ENCODE results near the gene SIK2. TPM values are rescaled to one million over a fixed set of nuclear protein-coding genes. Genes with fewer than 3 reads are reported as not detected.

Gene SIK2
- total and polyA plus RNA-seq, 2 donors = 4.5 to 5.3 TPM

DNA sequence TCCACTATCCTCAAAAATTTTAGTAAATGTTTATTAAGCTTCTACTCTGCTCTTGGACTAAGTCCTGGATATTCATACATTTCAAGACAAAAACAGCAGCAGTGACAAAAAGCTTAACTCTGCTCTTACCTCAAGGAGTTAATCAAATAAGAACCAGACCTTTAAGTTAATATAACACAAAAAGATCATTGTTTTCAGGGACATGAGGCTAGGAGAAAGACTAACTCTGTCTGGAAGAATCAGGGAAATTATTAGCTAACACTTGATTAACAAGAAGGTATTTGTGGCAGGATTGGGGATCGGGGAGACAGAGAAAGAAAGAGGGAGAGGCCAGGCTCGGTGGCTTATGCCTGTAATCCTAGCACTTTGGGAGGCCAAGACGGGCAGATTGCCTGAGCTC, 89.5 kb downstream of the SIK2 start:
- H3K27me3 ChIP-seq (ENCODE audit: control insufficient read depth in 2 of 2, insufficient read depth in 1 of 2, low read length in 1 of 2) = no peaks in the 10 kb centered on the region
- WGBS = 94% methylated on average over 3 of the region's 3 CpGs
- no peak for DNase-seq (ENCODE audit: low read depth in 6 of 9, low spot score in 9 of 9)
- no peak overlapping the region for H3K27ac ChIP-seq (ENCODE audit: low read depth in 1 of 2, low read length in 1 of 2)
- peaks cover 8 to 18% of the 10 kb centered on the region in 2 donors for H3K36me3 ChIP-seq (ENCODE audit: control insufficient read depth in 2 of 2, insufficient read depth in 2 of 2, low read length in 1 of 2)
- H3K4me1 ChIP-seq (ENCODE audit: control insufficient read depth in 2 of 2, insufficient read depth in 2 of 2, low read length in 2 of 2) = no peaks in the 10 kb centered on the region
- no peaks in the 10 kb centered on the region for H3K9me3 ChIP-seq (ENCODE audit: control insufficient read depth in 2 of 2, insufficient read depth in 1 of 2, low read length in 1 of 2)
- H3K4me3 ChIP-seq (ENCODE audit: low read length in 2 of 2) = no peak overlapping the region

DNA sequence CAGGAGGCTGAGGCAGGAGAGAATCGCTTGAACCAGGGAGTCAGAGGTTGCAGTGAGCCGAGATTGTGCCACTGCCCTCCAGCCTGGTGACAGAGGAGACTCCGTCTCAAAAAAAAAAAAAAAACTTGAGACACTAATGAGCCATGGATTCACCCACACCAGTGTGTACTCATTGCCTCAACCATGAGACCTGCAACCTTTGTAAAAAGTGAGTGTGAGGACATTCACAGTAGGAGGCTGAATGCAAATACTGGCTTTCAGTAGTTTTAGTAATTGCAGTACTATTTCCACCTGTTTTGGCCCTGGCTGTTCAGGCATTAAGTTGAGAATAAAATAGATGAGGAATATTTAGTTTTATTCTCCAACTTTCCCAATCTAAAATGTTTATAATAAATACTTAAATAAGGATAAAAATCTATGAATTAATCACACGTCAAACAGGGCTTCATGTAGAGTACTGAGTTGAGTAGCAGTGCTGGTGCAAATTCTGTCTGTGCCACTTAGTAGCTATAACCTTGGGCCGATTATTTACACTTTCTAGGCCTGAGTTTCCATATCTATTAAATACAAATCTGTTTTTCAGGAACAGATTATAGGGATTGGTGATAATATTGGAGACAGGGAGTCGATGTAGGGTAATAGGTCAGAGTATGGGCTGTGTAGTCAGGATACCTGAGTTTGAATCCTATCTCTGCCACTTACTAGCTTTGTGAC, 91.1 kb downstream of the SIK2 start:
- H3K4me3 ChIP-seq (ENCODE audit: low read length in 2 of 2) = no peak overlapping the region
- WGBS = 98% methylated on average over 6 of the region's 6 CpGs
- no peaks in the 10 kb centered on the region for H3K27me3 ChIP-seq (ENCODE audit: control insufficient read depth in 2 of 2, insufficient read depth in 1 of 2, low read length in 1 of 2)
- H3K27ac ChIP-seq (ENCODE audit: low read depth in 1 of 2, low read length in 1 of 2) = no peak overlapping the region
- H3K4me1 ChIP-seq (ENCODE audit: control insufficient read depth in 2 of 2, insufficient read depth in 2 of 2, low read length in 2 of 2) = no peaks in the 10 kb centered on the region
- H3K9me3 ChIP-seq (ENCODE audit: control insufficient read depth in 2 of 2, insufficient read depth in 1 of 2, low read length in 1 of 2) = no peaks in the 10 kb centered on the region
- no peak for DNase-seq (ENCODE audit: low read depth in 6 of 9, low spot score in 9 of 9)
- peaks cover 3 to 11% of the 10 kb centered on the region in 2 donors for H3K36me3 ChIP-seq (ENCODE audit: control insufficient read depth in 2 of 2, insufficient read depth in 2 of 2, low read length in 1 of 2)

DNA sequence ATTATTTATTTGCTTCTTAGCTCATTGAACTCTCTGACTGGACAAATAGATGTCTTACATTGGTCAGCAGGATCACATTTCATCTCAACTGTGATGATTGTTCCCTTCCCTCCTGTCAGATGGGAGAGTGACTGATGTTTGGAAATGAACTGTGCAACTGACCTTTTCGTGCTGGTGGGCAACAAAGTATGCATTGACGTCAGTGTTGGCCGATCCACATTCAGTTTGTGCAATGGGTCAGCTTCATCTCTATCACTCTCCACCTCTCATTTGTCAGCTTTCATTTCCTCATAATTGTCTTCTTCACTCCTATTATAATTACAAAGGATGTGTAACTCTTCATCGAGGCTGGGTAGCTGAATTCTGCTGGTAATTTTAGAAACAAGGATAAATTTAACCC, 92.6 kb downstream of the SIK2 start:
- no peaks in the 10 kb centered on the region for H3K27me3 ChIP-seq (ENCODE audit: control insufficient read depth in 2 of 2, insufficient read depth in 1 of 2, low read length in 1 of 2)
- H3K4me1 ChIP-seq (ENCODE audit: control insufficient read depth in 2 of 2, insufficient read depth in 2 of 2, low read length in 2 of 2) = no peaks in the 10 kb centered on the region
- H3K4me3 ChIP-seq (ENCODE audit: low read length in 2 of 2) = no peak overlapping the region
- H3K36me3 ChIP-seq (ENCODE audit: control insufficient read depth in 2 of 2, insufficient read depth in 2 of 2, low read length in 1 of 2) = peaks cover 3 to 4% of the 10 kb centered on the region in 2 donors
- WGBS = 96% methylated on average over 4 of the region's 4 CpGs
- no peak for DNase-seq (ENCODE audit: low read depth in 6 of 9, low spot score in 9 of 9)
- H3K27ac ChIP-seq (ENCODE audit: low read depth in 1 of 2, low read length in 1 of 2) = no peak overlapping the region
- H3K9me3 ChIP-seq (ENCODE audit: control insufficient read depth in 2 of 2, insufficient read depth in 1 of 2, low read length in 1 of 2) = no peaks in the 10 kb centered on the region

DNA sequence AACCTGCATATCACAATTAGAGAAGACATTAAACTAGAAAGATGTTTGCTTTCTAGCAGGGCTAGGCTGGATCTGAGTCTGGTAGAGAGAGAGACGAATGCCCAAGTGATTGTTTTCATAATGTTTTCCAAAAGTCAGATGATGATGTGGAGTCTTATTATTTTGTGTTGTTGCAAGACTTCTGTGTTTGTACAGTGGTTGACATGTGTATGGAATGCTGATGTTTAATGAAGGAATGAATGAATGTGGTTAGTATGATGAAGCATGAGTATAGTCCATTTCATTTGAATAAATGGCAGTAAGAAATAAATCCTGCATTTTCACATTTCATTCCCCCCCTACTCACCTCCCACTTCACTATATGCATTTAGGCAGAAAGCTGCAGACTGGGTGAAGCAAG, 94.3 kb downstream of the SIK2 start:
- no peak for DNase-seq (ENCODE audit: low read depth in 6 of 9, low spot score in 9 of 9)
- H3K27ac ChIP-seq (ENCODE audit: low read depth in 1 of 2, low read length in 1 of 2) = no peak overlapping the region
- H3K4me3 ChIP-seq (ENCODE audit: low read length in 2 of 2) = no peak overlapping the region
- no peaks in the 10 kb centered on the region for H3K4me1 ChIP-seq (ENCODE audit: control insufficient read depth in 2 of 2, insufficient read depth in 2 of 2, low read length in 2 of 2)
- no peaks in the 10 kb centered on the region for H3K9me3 ChIP-seq (ENCODE audit: control insufficient read depth in 2 of 2, insufficient read depth in 1 of 2, low read length in 1 of 2)
- peaks cover 1 to 6% of the 10 kb centered on the region in 2 donors for H3K36me3 ChIP-seq (ENCODE audit: control insufficient read depth in 2 of 2, insufficient read depth in 2 of 2, low read length in 1 of 2)
- H3K27me3 ChIP-seq (ENCODE audit: control insufficient read depth in 2 of 2, insufficient read depth in 1 of 2, low read length in 1 of 2) = no peaks in the 10 kb centered on the region
- 93% methylated on average over 1 of the region's 1 CpG for WGBS

DNA sequence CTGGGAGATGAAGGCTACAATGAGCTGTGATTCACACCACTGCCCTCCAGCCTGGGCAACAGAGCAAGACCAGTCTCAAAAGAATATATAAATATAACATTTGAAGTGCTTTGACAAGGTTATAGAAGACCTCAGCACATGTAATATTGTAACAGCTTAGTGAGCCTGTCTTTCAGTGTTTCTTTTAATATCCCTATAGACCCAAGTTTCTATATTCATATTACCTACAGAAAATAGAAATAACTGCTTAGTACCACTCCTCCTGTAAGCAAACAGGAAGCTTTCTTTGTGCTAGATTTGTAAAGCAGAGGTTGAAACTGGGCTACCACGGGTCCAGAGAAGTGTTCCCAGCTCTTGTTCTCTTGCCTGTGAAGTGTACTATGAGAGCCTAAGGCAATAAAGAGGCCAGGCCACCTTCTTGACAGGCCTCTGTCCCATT, 95.7 kb downstream of the SIK2 start:
- no peaks in the 10 kb centered on the region for H3K4me1 ChIP-seq (ENCODE audit: control insufficient read depth in 2 of 2, insufficient read depth in 2 of 2, low read length in 2 of 2)
- no peaks in the 10 kb centered on the region for H3K9me3 ChIP-seq (ENCODE audit: control insufficient read depth in 2 of 2, insufficient read depth in 1 of 2, low read length in 1 of 2)
- H3K4me3 ChIP-seq (ENCODE audit: low read length in 2 of 2) = no peak overlapping the region
- WGBS = 99% methylated on average over 1 of the region's 1 CpG
- H3K36me3 ChIP-seq (ENCODE audit: control insufficient read depth in 2 of 2, insufficient read depth in 2 of 2, low read length in 1 of 2) = peaks cover 5 to 7% of the 10 kb centered on the region in 2 donors
- H3K27me3 ChIP-seq (ENCODE audit: control insufficient read depth in 2 of 2, insufficient read depth in 1 of 2, low read length in 1 of 2) = no peaks in the 10 kb centered on the region
- DNase-seq (ENCODE audit: low read depth in 6 of 9, low spot score in 9 of 9) = no peak
- H3K27ac ChIP-seq (ENCODE audit: low read depth in 1 of 2, low read length in 1 of 2) = no peak overlapping the region

DNA sequence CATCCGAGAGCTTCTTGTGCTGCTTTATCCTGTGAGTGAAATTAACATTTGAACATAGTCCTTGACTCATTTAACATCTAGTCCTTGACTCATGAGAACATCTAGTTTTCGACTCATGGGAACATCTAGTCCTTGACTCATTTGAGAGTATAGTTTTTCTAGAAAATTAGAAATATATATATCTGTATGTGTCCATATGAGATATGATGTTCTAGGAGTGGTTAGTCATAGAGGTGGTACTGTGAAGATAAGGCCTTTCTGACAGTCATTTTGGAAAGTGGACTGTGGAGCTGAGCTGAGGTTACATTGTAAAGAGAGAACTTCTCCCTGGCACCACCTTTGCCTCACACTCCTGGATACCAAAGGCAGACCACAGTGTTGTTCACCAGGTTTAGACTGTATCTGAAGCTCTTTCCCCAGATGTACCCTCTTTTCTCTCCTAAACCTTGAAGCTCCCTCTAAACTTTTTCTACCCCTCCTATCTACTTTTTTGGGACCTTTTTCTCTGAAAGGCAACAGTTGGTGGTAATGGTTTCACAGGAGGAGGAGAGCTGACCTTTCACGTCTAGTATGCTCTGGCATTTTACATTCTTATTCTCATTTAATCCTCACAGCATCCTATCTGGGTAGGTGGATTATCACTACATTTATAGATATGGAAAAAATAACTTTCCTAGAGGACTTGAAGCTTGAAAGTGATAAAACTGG, 96.8 kb downstream of the SIK2 start:
- Histone ChIP-seq H3K27me3 (ENCODE audit: control insufficient read depth in 2 of 2, insufficient read depth in 1 of 2, low read length in 1 of 2) (no peaks in the 10 kb centered on the region), H3K27ac (ENCODE audit: low read depth in 1 of 2, low read length in 1 of 2) (no peak overlapping the region), H3K4me3 (ENCODE audit: low read length in 2 of 2) (no peak overlapping the region), H3K9me3 (ENCODE audit: control insufficient read depth in 2 of 2, insufficient read depth in 1 of 2, low read length in 1 of 2) (no peaks in the 10 kb centered on the region), H3K36me3 (ENCODE audit: control insufficient read depth in 2 of 2, insufficient read depth in 2 of 2, low read length in 1 of 2) (peaks cover 12 to 15% of the 10 kb centered on the region in 2 donors), H3K4me1 (ENCODE audit: control insufficient read depth in 2 of 2, insufficient read depth in 2 of 2, low read length in 2 of 2) (no peaks in the 10 kb centered on the region)
- no peak for DNase-seq (ENCODE audit: low read depth in 6 of 9, low spot score in 9 of 9)
- WGBS = 97% methylated on average over 3 of the region's 3 CpGs

DNA sequence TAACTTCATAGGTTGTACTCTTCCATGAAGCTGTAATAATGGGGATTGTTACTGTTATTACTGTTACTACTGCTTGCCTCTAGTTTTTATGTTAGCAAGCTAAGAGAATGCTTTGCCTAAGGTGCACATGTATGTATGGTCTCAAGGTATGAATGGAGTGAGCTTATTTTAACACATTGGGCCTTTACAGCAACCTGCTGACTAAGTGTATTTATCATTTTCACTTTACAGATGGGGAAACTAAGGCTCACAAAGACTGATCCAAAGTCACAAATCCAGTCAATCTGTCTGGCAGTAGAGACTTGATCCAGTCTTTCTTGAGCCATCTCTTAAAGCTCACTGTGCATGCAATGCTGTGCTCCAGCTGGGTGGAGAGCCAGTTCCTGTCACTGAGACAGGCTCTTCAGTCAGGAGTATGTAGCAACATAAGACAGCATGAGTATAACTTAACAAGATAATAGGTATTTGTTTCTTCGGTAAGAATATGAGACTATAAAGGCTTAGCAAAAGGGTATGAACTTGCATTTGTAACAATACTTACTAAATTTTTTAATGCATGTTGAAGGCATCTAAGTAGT, 97.4 kb downstream of the SIK2 start:
- Histone ChIP-seq H3K4me1 (ENCODE audit: control insufficient read depth in 2 of 2, insufficient read depth in 2 of 2, low read length in 2 of 2) (no peaks in the 10 kb centered on the region), H3K27ac (ENCODE audit: low read depth in 1 of 2, low read length in 1 of 2) (no peak overlapping the region), H3K27me3 (ENCODE audit: control insufficient read depth in 2 of 2, insufficient read depth in 1 of 2, low read length in 1 of 2) (no peaks in the 10 kb centered on the region), H3K36me3 (ENCODE audit: control insufficient read depth in 2 of 2, insufficient read depth in 2 of 2, low read length in 1 of 2) (peaks cover 17 to 21% of the 10 kb centered on the region in 2 donors), H3K9me3 (ENCODE audit: control insufficient read depth in 2 of 2, insufficient read depth in 1 of 2, low read length in 1 of 2) (no peaks in the 10 kb centered on the region), H3K4me3 (ENCODE audit: low read length in 2 of 2) (no peak overlapping the region)
- 100% methylated on average over 1 of the region's 1 CpG for WGBS
- DNase-seq (ENCODE audit: low read depth in 6 of 9, low spot score in 9 of 9) = no peak

DNA sequence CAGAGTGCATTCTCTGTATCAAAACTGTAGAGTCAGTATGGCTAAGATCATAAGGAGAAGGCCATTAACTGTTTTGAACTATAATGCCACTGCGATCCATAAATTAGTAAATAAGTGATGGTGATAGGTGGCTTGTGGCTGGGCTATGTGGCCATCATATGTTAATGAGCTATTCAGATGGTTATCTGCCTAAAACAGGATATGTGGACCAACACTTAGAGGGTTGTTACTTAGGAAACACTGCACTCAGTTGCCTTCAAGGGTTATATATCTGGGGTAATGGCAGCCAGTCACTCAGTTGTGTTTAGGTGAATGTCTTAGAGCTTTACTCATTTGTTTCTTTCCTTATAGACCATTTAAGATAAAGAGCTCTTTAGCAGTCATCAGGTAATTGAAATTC, 97.9 kb downstream of the SIK2 start:
- Histone ChIP-seq H3K4me1 (ENCODE audit: control insufficient read depth in 2 of 2, insufficient read depth in 2 of 2, low read length in 2 of 2) (no peaks in the 10 kb centered on the region), H3K9me3 (ENCODE audit: control insufficient read depth in 2 of 2, insufficient read depth in 1 of 2, low read length in 1 of 2) (no peaks in the 10 kb centered on the region), H3K27ac (ENCODE audit: low read depth in 1 of 2, low read length in 1 of 2) (no peak overlapping the region), H3K4me3 (ENCODE audit: low read length in 2 of 2) (no peak overlapping the region), H3K36me3 (ENCODE audit: control insufficient read depth in 2 of 2, insufficient read depth in 2 of 2, low read length in 1 of 2) (peaks cover 17 to 26% of the 10 kb centered on the region in 2 donors), H3K27me3 (ENCODE audit: control insufficient read depth in 2 of 2, insufficient read depth in 1 of 2, low read length in 1 of 2) (no peaks in the 10 kb centered on the region)
- DNase-seq (ENCODE audit: low read depth in 6 of 9, low spot score in 9 of 9) = no peak
- WGBS = 97% methylated on average over 1 of the region's 1 CpG

DNA sequence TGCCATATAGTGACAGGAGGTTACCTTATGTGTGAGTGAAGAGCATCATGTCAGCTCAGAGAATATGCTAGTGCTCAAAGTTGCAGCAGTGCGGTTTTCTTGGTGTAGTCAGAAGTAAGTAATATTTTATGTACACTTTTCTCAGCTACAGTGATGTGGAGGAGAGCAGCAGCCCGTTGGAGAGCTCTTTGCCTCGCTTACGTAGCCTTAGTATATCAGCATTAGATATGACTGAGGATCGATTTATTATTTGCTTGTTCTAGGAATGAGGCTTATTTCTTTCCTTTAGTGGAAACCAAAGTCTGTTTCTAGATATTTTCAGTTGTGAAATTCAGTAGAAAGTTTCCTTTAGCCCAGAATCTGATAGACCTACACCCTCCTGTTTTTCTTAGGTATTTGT, 100.4 kb downstream of the SIK2 start:
- H3K27ac ChIP-seq (ENCODE audit: low read depth in 1 of 2, low read length in 1 of 2) = no peak overlapping the region
- no peak overlapping the region for H3K4me3 ChIP-seq (ENCODE audit: low read length in 2 of 2)
- H3K27me3 ChIP-seq (ENCODE audit: control insufficient read depth in 2 of 2, insufficient read depth in 1 of 2, low read length in 1 of 2) = no peaks in the 10 kb centered on the region
- H3K9me3 ChIP-seq (ENCODE audit: control insufficient read depth in 2 of 2, insufficient read depth in 1 of 2, low read length in 1 of 2) = no peaks in the 10 kb centered on the region
- no peak for DNase-seq (ENCODE audit: low read depth in 6 of 9, low spot score in 9 of 9)
- H3K4me1 ChIP-seq (ENCODE audit: control insufficient read depth in 2 of 2, insufficient read depth in 2 of 2, low read length in 2 of 2) = no peaks in the 10 kb centered on the region
- peaks cover 17 to 34% of the 10 kb centered on the region in 2 donors for H3K36me3 ChIP-seq (ENCODE audit: control insufficient read depth in 2 of 2, insufficient read depth in 2 of 2, low read length in 1 of 2)
- WGBS = 96% methylated on average over 5 of the region's 5 CpGs
